GM19438 (cell line): ENCODE measurements around the gene OR5H15.
"Not testable (repeated sequence)": the region's sequence is repeated elsewhere in the genome, so short reads cannot be mapped to it uniquely, and the experiment has no call there.

Experiments
- ATAC-seq: cut with Tn5 transposase; IDR thresholded peaks from one replicate; pipeline ENCODE4 v1.9.1; 2021; ENCODE audit warnings: low read depth; ENCODE audit not compliant: unreplicated experiment

Gene OR5H15

DNA sequence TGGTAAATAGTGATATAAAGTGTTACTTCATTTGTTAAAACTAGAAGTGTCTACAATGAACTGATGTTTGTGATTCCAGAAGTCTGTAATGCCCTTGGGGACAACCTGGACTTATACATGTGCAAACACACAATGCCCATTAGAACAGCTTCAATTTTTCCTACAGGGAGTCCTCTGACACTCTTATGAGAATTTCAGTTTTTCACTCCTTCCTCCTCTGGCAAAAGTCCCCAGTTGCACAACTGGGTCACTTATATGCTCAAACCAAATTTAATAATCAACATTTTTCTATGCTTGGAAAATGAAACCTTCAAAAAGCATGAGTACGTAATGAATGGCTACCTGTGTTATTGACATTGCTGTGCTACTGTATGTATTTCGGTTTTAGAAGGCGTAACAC is at the start of gene OR5H15:
Gene OR5H15 (plus strand): TSS at position 301 of the 400 bp plus-strand sequence. CDS start 2,004 bp downstream, outside the sequence.
- ATAC-seq: no peak

DNA sequence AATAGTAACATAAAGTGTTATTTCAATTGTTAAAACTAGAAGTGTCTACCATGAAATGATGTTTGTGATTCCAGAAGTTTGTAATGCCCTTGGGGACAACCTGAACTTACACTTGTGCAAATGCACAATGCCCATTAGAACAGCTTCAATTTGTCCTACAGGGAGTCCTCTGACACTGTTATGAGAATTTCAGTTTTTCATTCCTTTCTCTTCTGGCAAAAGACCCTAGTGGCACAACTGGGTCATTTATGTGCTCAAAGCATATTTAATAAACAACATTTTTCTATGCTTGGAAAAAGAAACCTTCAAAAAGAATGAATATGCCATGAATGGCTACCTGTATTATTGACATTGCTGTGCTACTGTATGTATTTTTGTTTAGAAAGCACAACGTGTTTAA is 36.1 kb upstream of the OR5H15 start, which contains the start of gene OR5H1:
Gene OR5H1 (plus strand): TSS at position 301 of the 400 bp plus-strand sequence. CDS start 1,977 bp downstream, outside the sequence.
- no peak for ATAC-seq

DNA sequence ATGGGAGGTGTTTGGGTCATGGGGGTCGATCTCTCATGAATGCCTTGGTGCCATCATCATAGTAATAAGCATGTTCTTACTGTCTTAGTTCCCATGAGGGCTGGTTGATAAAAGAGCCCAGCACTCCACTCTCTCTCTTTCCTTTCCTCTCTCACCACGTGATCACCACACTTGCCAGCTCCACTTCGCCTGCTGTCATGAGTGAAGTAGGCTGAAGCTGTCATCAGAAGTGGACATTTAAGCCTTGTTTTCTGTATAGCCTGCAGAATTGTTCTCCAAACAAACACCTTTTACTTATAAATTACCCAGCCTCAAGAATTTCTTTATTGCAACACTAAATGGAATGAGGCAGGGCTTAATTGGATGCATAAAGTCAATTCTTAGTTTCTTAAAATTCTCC is 29.9 kb upstream of the OR5H15 start:
- ATAC-seq: no peak

DNA sequence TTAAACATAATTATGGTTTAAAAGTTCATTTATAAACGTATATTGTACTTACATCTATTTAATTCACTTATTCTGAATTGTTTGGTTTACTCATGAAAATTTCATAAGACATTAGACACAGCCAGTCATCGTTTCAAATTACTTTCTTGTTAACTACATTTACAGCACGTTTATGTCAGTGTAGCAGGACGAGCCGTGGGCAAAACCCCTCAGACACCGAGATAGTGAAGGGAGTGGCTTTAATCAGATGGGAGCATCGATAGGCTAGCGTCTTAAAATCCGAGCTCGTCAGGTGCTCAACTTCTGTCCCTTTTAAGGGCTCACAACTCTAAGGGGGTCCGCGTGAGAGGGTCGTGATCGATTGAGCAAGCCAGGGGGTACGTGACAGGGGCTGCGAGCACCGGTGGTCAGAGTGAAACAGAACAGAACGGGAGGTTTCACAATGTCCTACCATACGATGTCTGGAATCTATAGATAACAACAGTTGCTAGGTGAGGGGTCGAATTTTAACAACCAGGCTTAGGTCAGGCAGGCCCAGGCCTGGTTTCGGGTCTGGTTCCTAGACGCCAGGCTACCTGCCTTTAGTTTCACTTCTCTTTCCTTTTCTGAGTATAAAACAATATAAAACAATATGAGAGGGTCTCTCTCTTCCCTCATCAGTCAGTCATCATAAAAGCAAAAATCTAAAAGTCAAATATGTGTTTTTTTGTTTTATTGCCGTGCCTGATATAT is 28.5 kb upstream of the OR5H15 start:
- ATAC-seq: not testable (repeated sequence)

GRCh38 chr3:98140531-98140930 is 26.0 kb upstream of the OR5H15 start:
- no peak for ATAC-seq

DNA sequence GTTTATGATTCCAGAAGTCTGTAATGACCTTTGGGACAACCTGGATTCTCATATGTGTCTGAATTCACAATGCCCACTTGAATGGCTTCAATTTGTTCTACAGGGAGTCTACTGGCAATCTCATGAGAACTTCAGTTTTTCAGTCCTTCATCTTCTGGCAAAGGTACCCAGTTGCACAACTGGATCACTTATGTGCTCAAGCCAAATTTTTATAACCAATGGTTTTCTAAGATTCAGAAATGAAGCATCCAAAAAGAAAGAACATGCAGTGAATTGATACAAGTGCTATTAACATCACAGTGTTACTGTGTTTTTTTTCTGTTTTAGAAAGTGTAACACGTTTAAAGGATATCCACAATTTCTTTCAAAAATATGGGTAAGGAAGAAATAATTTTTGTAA is 19.3 kb upstream of the OR5H15 start, which contains the start of gene OR5H14:
Gene OR5H14 (plus strand): TSS at position 301 of the 400 bp plus-strand sequence. CDS start 1,907 bp downstream, outside the sequence.
- ATAC-seq: no peak

GRCh38 chr3:98148751-98149150 is 17.7 kb upstream of the OR5H15 start:
- ATAC-seq: no peak

GRCh38 chr3:98149456-98149855 is 17.0 kb upstream of the OR5H15 start:
- not testable (repeated sequence) for ATAC-seq

DNA sequence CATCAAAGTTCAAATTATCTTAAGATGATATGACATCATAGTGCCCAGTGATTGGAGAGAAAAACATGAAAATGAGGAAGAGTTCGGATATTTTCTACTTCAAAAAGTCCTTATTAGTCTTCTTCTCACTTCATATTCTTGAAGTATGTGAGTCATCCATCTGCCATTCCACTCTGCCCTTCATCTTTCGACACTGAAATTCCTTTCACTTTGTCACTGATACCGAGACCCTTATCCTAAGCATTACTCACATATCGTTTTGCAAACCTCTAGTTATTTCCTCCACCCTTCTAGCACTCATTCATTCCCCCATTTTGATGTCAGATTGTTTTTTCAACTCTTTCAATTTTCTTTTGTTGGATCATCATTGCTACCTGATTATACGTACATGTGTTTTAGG is 15.3 kb upstream of the OR5H15 start:
- no peak for ATAC-seq

DNA sequence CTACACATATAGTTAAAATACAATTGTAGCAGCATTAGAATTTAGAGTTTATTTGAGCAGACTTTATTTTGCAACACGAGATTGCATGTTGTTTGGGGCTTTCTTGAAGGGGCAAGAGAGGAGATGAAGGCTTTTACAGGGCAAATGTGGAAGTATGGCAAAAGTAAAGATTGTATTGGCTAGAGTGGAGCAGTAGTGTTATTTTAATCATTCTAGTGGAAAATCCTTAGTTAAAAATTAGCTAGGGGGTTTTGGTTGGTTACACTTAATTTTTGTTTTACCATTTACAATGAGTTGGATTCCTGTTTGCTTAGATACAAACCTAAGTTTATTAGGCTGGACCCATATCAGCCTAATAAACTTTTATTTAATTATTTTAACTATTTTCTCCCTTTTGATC is 4.6 kb downstream of the OR5H15 start:
- ATAC-seq: no peak

GRCh38 chr3:98172621-98173020 is 6.1 kb downstream of the OR5H15 start:
- ATAC-seq: no peak

GRCh38 chr3:98180319-98180890 is 13.9 kb downstream of the OR5H15 start:
- no peak for ATAC-seq

DNA sequence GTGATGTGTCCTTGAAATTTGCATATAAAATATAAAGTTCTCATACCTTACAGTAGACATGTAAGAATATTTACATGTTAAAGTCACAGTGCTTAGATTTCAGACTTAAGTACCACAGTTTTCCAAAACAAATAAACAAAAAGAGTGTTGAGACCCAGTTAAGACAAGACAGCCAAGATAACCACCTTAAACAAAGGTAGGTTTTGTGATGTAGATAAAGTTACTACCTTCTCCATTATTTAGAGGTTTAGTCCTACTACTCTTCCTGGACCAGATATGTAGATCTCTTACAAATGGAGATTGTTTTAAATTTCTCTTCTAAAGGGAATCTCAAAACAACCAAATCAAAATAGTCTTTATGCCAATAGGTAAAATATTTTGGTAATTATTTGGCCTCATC is 15.7 kb downstream of the OR5H15 start:
- no peak for ATAC-seq

DNA sequence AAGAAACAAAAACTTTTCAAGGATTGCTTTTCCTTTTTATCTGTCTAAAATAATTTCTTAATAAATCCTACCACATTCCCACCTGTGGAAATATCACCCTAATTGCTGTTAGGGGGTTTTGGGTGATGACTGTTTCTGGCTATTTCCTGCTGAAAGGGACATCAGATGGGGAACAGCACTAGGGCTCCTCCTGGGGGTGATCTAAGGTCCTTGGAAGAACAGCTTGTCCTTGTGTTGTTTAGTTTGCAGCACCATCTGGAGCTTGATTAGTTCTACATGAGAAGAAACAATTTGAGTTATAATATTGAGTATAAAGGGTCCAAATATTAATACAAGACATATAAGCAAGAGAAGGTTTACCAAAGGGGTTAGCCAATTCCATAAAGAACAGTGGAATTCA is 18.7 kb downstream of the OR5H15 start:
- ATAC-seq: no peak

GRCh38 chr3:98188545-98188944 is 22.0 kb downstream of the OR5H15 start:
- peak; percentile 68 for ATAC-seq

- ATAC-seq: not testable (repeated sequence)
Measured at GRCh38 chr3:98190911-98191310, 24.4 kb downstream of the OR5H15 start.

DNA sequence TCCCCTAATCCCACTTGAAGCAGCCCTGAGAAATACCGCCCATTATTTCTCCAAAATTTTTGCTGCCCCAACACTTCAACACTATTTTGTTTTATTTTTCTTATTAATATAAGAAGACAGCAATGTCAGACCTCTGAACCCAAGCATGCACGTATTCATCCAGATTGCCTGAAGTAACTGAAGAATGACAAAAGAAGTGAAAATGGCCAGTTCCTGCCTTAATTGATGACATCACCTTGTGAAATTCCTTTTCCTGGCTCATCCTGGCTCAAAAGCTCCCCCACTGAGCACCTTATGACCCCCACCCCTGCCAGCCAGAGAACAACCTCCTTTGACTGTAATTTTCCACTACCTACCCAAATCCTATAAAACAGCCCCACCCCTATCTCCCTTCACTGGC is 29.8 kb downstream of the OR5H15 start:
- not testable (repeated sequence) for ATAC-seq

DNA sequence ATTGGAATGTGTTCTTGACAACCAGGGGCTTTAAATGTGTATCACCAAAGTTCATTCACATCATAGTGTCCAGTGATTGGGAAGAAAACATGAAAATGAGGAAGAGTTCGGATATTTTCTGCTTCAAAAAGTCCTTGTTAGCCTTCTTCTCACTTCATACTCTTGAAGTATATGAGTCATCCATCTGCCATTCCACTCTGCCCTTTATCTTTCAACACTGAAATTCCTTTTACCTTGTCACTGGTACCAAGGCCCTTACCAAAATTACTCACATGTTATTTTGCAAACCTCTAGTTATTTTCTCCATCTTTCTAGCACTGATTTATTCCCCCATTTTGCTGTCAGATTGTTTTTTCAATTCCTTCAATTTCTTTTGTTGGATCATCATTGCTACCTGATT is 32.5 kb downstream of the OR5H15 start:
- no peak for ATAC-seq

- no peak for ATAC-seq
Measured at GRCh38 chr3:98209244-98209643, 42.7 kb downstream of the OR5H15 start.

- ATAC-seq: no peak
Measured at GRCh38 chr3:98213276-98213675, 46.8 kb downstream of the OR5H15 start.

DNA sequence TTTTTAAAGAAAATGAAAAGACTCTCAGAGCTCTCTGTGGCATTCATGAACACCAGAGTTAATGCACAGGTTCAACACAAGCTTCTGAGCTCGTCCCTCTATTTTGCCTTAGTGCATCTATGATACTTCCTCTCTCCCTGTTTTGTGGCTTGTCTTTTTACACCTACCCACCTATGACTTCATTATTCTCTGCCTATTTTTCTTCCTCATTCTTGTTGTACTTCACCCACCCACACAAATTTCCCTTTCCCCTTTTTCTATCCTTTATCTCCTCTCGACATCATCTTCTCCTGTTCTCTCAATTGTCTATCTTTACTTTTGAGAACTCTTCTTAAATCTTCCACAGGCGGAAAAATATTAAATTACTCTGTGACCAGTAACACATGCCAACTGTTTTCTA is 48.6 kb downstream of the OR5H15 start:
- no peak for ATAC-seq
